GM10248 (cell line): ENCODE results near the gene ABCF3.

ENCODE experiments used
- CTCF ChIA-PET: fragments of 300-600 bp; sonication (Branson Sonifier 250); formaldehyde crosslinking; extraction: SDS; loops from one replicate; lab custom pipeline; 2021; ENCODE audit warnings: antibody characterized with exemption; lab: Yijun Ruan, JAX
- POLR2A ChIA-PET: fragments of 350-650 bp; sonication (Branson Sonifier 250); formaldehyde crosslinking; extraction: SDS; loops from one replicate; lab custom pipeline; 2020; ENCODE audit warnings: antibody characterized with exemption; lab: Yijun Ruan, JAX
- DNase-seq: peaks from one replicate; pipeline ENCODE4 v3.0.0; 2012; ENCODE audit errors: extremely low spot score
- CTCF ChIP-seq: IDR thresholded peaks from 2 replicates; pipeline ENCODE4 v1.5.1; 2012; ENCODE audit warnings: mild to moderate bottlenecking, low read depth; ENCODE audit errors: extremely low read depth, missing control alignments, control extremely low read depth

The ABCF3 gene

GRCh38 chr3:184186184-184186901 lies at the start of gene ABCF3:
Gene ABCF3 (plus strand): TSS chr3:184186199. CDS start chr3:184186208, 9 bp downstream.
- POLR2A ChIA-PET, result interaction anchor here (0.5 to 1.0 kb wide), 4 partner anchors 9 to 13 kb away, joined by 3 to 7 read pairs (median 3); partner anchors contain the start of gene AP2M1
- no peak for DNase-seq
- no peak for TF ChIP-seq CTCF
- CTCF ChIA-PET, result interaction anchor here (1.0 to 1.9 kb wide), 7 partner anchors 9 to 291 kb away, joined by 3 to 13 read pairs (median 5); no protein-coding TSS in a partner anchor

GRCh38 chr3:184140436-184140835 lies 45.6 kb upstream of the ABCF3 start:
- ChIA-PET POLR2A (no interaction called here), CTCF (interaction anchor here (1.1 kb wide), 1 partner anchor 12 kb away, joined by 3 read pairs; no protein-coding TSS in a partner anchor)
- TF ChIP-seq CTCF, result no peak
- DNase-seq, result no peak

- ChIA-PET POLR2A (no interaction called here), CTCF (no interaction called here)
- no peak for TF ChIP-seq CTCF
- DNase-seq, result no peak
Observed at GRCh38 chr3:184142199-184142598, 43.8 kb upstream of the ABCF3 start.

GRCh38 chr3:184143327-184143726 lies 42.7 kb upstream of the ABCF3 start:
- ChIA-PET CTCF (interaction anchor here (0.9 to 3.0 kb wide), 3 partner anchors 8 to 37 kb away, joined by 3 to 14 read pairs (median 7); partner anchors contain the start of genes DVL3 and EIF2B5), POLR2A (interaction anchor here (0.6 kb wide), 1 partner anchor 1172 kb away, joined by 6 read pairs; no protein-coding TSS in a partner anchor)
- DNase-seq, result no peak
- TF ChIP-seq CTCF, result no peak

GRCh38 chr3:184144505-184144904 lies 41.5 kb upstream of the ABCF3 start:
- no peak for DNase-seq
- ChIA-PET POLR2A (interaction anchor here (0.6 to 1.2 kb wide), 2 partner anchors 9 to 175 kb away, joined by 3 read pairs; partner anchors contain the start of gene EIF2B5), CTCF (interaction anchor here (0.8 to 3.0 kb wide), 12 partner anchors 9 to 249 kb away, joined by 3 to 14 read pairs (median 4); partner anchors contain the start of genes EEF1AKMT4 and EIF2B5)
- no peak for TF ChIP-seq CTCF

GRCh38 chr3:184145111-184145524 lies 40.9 kb upstream of the ABCF3 start:
- DNase-seq, result no peak
- CTCF ChIA-PET, result interaction anchor here (0.7 to 3.0 kb wide), 15 partner anchors 10 to 250 kb away, joined by 3 to 14 read pairs (median 5); partner anchors contain the start of genes EEF1AKMT4 and EIF2B5
- POLR2A ChIA-PET, result interaction anchor here (0.5 to 1.2 kb wide), 2 partner anchors 10 to 250 kb away, joined by 3 read pairs; partner anchors contain the start of gene EIF2B5
- no peak for TF ChIP-seq CTCF
